Sigmoid colon (tissue), 7 donors: Measurements from ENCODE around the gene CBR3. TPM values are rescaled to one million over a fixed set of nuclear protein-coding genes. Genes with fewer than 3 reads are reported as not detected.

ENCODE experiments used
- DNase-seq: peaks from one replicate; pipeline ENCODE4 v3.0.0-alpha.2; 2019
- H3K27ac ChIP-seq, 4 donors: fragments of 200-600 bp; sonication (generic); one replicate each; pipeline ENCODE4 v1.5.1; 2016 to 2019; ENCODE audit warnings: mild to moderate bottlenecking in 1 of 4
- H3K27me3 ChIP-seq, 3 donors: fragments of 200-600 bp; sonication (generic); one replicate each; pipeline ENCODE4 v1.5.1; 2019; ENCODE audit warnings: mild to moderate bottlenecking in 1 of 3
- H3K36me3 ChIP-seq, 4 donors: fragments of 200-600 bp; sonication (generic); one replicate each; pipeline ENCODE4 v1.5.1; 2016 to 2019
- H3K4me1 ChIP-seq, 4 donors: fragments of 200-600 bp; sonication (generic); one replicate each; pipeline ENCODE4 v1.5.1; 2017 to 2019
- H3K4me3 ChIP-seq, 4 donors: fragments of 200-600 bp; sonication (generic); one replicate each; pipeline ENCODE4 v1.5.1; 2017 to 2019; ENCODE audit warnings: mild to moderate bottlenecking in 2 of 4, moderate library complexity in 1 of 4
- H3K9me3 ChIP-seq, 4 donors: fragments of 200-600 bp in 3 of 4; sonication (generic) in 3 of 4; one replicate each; pipeline versions ENCODE4 v1.5.1 to v1.6.1; 2013 to 2019
- EP300 ChIP-seq, 4 donors: sonication (generic); formaldehyde crosslinking; IDR thresholded peaks; one replicate each; pipeline ENCODE4 v1.6.1; 2017; ENCODE audit warnings: antibody characterized with exemption in 4 of 4
- POLR2A ChIP-seq, 2 donors: fragments of 450-650 bp; IDR thresholded peaks; one replicate each; pipeline ENCODE4 v1.6.1; 2016; ENCODE audit warnings: antibody characterized with exemption in 2 of 2, mild to moderate bottlenecking in 2 of 2, moderate library complexity in 2 of 2
- POLR2AphosphoS5 ChIP-seq, 4 donors: sonication (generic); formaldehyde crosslinking; IDR thresholded peaks; one replicate each; pipeline ENCODE4 v1.6.1; 2017; ENCODE audit warnings: antibody characterized with exemption in 4 of 4
- WGBS, 2 donors: extraction: QIAGEN DNeasy Blood & Tissue Kit; methylation state at CpG; one replicate each; pipeline ENCODE4 v1.1.7; 2013; 5-methylcytosine and 5-hydroxymethylcytosine counted together
- intact Hi-C: fragments of 100-400 bp; cut with DNase I; formaldehyde crosslinking; loops from one replicate; pipeline ENCODE4 v1.15.1; 2023
- polyA plus RNA-seq, 3 donors: library from polyadenylated mRNA; stranded (reverse); fragments of 200-250 nt; gene quantifications; one replicate each; pipeline ENCODE4 v1.2.3, GENCODE V29; 2013
- total RNA-seq, 4 donors: library from RNA; depleted of rRNA; stranded (reverse); fragments of >200 nt; gene quantifications; one replicate each; pipeline ENCODE4 v1.1.0, GENCODE V29; 2016
- TF ChIP-seq, protein P1 (sequence below), 4 experiments: fragments of 450-650 bp in 3 of 4; fragments of 200-600 bp in 1 of 4; IDR thresholded peaks; one replicate each; pipeline ENCODE4 v1.5.1; 2016 to 2019; ENCODE audit warnings: antibody characterized with exemption in 4 of 4, mild to moderate bottlenecking in 3 of 4, moderate library complexity in 2 of 4
- donor health status: healthy with polysubstance abuse.
- donor health status: Bipolar disorder and iron deficiency.
- donor health status: healthy.

CBR3 gene
- total and polyA plus RNA-seq, 7 donors = 2.3 to 17.8 (median 10.2) TPM

DNA sequence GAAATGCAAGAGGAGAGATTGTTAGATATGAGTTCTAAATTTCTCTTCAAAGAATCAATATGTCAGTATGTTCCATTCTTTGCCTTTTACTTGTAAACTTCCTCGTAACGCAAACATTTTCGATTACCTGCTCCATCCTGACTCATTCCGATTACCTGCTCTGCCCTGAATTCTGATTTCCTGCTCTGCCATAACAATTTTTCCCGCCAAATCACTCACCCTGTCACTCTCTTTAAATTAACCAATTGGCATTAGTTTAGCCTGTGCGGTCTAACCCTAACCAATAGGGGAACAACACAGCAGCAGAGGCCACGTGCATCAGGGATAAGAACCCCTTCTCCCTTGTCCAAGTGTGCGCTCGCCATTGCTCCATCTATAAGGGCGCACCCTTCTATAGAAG is 25.0 kb upstream of the CBR3 start:
- Histone ChIP-seq H3K4me3 (no peak overlapping the region), H3K9me3 (no peaks in the 10 kb centered on the region), H3K4me1 (peaks cover 0 to 14% (median 6%) of the 10 kb centered on the region in 4 donors), H3K27me3 (peaks cover 0 to 9% (median 1%) of the 10 kb centered on the region in 3 donors), H3K27ac (no peak overlapping the region), H3K36me3 (no peaks in the 10 kb centered on the region)
- WGBS, 2 donors = 94 to 96% methylated on average over 10 of the region's 10 CpGs
- intact Hi-C loops = loop anchor here (5.0 kb wide), 1 partner anchor 38 kb away; the partner anchor contains the start of gene CBR1
- TF ChIP-seq POLR2A (IDR thresholded peaks at IDR 0.05) = no peak
- TF ChIP-seq EP300 (IDR thresholded peaks at IDR 0.05) = no peak
- TF ChIP-seq, protein P1, sequence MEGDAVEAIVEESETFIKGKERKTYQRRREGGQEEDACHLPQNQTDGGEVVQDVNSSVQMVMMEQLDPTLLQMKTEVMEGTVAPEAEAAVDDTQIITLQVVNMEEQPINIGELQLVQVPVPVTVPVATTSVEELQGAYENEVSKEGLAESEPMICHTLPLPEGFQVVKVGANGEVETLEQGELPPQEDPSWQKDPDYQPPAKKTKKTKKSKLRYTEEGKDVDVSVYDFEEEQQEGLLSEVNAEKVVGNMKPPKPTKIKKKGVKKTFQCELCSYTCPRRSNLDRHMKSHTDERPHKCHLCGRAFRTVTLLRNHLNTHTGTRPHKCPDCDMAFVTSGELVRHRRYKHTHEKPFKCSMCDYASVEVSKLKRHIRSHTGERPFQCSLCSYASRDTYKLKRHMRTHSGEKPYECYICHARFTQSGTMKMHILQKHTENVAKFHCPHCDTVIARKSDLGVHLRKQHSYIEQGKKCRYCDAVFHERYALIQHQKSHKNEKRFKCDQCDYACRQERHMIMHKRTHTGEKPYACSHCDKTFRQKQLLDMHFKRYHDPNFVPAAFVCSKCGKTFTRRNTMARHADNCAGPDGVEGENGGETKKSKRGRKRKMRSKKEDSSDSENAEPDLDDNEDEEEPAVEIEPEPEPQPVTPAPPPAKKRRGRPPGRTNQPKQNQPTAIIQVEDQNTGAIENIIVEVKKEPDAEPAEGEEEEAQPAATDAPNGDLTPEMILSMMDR (IDR thresholded peaks at IDR 0.05) = no peak
- TF ChIP-seq POLR2AphosphoS5 (IDR thresholded peaks at IDR 0.05) = no peak
- DNase-seq = no peak

DNA sequence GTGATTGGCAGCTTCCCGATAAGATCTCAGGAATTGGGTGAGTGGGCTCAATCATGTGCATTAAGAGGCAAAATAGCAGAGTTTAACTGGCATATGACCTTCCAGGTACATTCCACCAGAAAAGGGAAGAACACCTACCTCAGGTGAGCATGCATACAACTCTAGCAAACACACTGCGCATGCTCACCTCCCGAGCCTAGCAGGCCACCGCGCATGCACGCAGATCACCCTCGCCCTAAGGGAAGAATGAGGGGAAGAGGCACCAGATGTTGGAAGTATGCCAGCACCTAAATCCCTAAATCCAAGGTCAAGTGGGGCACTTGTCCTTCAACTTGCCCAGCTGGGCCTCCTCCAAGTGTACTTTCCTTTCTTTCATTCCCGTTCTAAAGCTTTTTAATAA is 23.6 kb upstream of the CBR3 start:
- TF ChIP-seq POLR2AphosphoS5 (IDR thresholded peaks at IDR 0.05) (no peak), POLR2A (IDR thresholded peaks at IDR 0.05) (no peak), EP300 (IDR thresholded peaks at IDR 0.05) (no peak)
- TF ChIP-seq, protein P1 (IDR thresholded peaks at IDR 0.05) = no peak
- no peaks in the 10 kb centered on the region for H3K9me3 ChIP-seq
- no peak overlapping the region for H3K4me3 ChIP-seq
- H3K27me3 ChIP-seq = no peaks in the 10 kb centered on the region
- peaks cover 0 to 12% (median 6%) of the 10 kb centered on the region in 4 donors for H3K4me1 ChIP-seq
- no peak overlapping the region for H3K27ac ChIP-seq
- no peak for DNase-seq
- intact Hi-C loops = loop anchor here (5.0 kb wide), 1 partner anchor 39 kb away; the partner anchor contains the start of gene CBR1
- WGBS, 2 donors = 86 to 90% methylated on average over 8 of the region's 8 CpGs
- no peaks in the 10 kb centered on the region for H3K36me3 ChIP-seq

DNA sequence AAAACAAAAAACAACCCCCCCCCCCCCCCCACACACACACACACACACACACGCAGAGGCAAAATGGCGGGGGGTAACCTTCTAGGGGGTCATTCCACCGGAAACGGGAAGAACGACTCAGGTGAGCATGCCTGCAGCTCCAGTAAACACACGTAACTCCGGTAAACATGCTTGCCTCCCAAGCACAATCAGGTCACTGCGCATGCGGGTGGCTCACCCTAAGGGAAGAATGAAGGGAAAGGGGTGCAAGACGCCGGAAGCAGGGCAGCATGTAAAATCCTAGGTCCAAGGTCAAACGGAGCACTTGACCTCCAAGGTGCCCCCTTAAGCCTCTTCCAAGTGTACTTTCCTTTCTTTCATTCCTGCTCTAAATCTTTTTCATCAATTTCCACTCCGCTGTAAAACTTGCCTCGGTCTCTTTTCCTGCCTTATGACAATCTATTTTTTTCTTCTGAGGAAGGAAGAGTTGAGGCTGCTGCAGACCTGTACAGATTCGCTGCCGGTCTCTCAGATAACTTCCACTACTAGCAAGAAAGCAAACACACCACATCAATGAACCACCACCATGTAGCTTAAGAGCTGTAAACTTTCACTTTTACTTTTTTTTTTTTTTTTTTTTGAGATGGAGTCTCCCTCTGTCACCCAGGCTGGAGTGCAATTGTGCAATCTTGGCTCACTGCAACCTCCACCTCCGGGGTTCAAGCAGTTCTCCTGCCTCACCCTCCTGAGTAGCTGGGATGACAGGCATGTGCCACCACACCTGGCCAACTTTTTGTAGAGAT is 21.0 kb upstream of the CBR3 start:
- 8 to 29% methylated on average over 17 of the region's 17 CpGs for WGBS, 2 donors

DNA sequence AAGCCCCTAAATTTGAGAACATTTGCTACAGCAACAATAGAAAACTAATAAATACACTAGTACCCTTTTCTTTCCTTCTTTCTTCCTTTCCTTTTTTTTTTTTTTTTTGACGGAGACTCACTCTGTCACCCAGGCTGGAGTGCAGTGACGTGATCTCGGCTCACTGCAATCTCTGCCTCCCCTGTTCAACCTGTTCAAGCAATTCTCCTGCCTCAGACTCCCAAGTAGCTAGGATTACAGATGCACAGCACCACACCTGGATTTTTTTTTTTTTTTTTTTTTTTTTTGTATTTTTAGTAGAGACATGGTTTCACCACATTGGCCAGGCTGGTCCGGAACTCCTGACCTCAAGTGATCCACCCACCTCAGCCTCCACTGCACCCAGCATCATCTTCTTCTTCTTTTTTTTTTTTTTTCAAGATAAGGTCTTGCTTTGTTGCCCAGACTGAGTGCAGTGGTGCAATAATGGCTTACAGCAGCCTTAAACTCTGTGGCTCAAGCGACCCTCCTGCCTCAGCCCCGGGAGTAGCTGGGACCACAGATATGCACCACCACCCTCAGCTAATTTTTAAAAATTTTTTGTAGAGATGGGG is 19.6 kb upstream of the CBR3 start:
- intact Hi-C loops = no loop called here
- Histone ChIP-seq H3K4me1 (peaks cover 0 to 12% (median 6%) of the 10 kb centered on the region in 4 donors), H3K27ac (no peak overlapping the region), H3K27me3 (no peaks in the 10 kb centered on the region), H3K36me3 (no peaks in the 10 kb centered on the region), H3K4me3 (no peak overlapping the region), H3K9me3 (no peaks in the 10 kb centered on the region)
- no peak for DNase-seq
- WGBS, 2 donors = 85 to 89% methylated on average over 6 of the region's 6 CpGs
- TF ChIP-seq EP300 (IDR thresholded peaks at IDR 0.05) (no peak), POLR2A (IDR thresholded peaks at IDR 0.05) (no peak), POLR2AphosphoS5 (IDR thresholded peaks at IDR 0.05) (no peak)
- TF ChIP-seq, protein P1 (IDR thresholded peaks at IDR 0.05) = no peak

More for the DNA sequence above, 21.0 kb upstream of the CBR3 start:
- peak overlapping the region in 2 of 4 donors; percentile 43 to 47 for H3K4me3 ChIP-seq
- TF ChIP-seq POLR2AphosphoS5 (IDR thresholded peaks at IDR 0.05) (no peak), EP300 (IDR thresholded peaks at IDR 0.05) (no peak), POLR2A (IDR thresholded peaks at IDR 0.05) (no peak)
- TF ChIP-seq, protein P1 (IDR thresholded peaks at IDR 0.05) = no peak
- H3K4me1 ChIP-seq = peaks cover 0 to 12% (median 6%) of the 10 kb centered on the region in 4 donors
- no peaks in the 10 kb centered on the region for H3K9me3 ChIP-seq
- intact Hi-C loops = loop anchor here (2.0 to 5.0 kb wide), 2 partner anchors 42 to 53 kb away; partner anchors contain the start of genes CBR1 and SETD4
- peak overlapping the region in 1 of 4 donors; percentile 22 for H3K27ac ChIP-seq
- no peaks in the 10 kb centered on the region for H3K27me3 ChIP-seq
- no peaks in the 10 kb centered on the region for H3K36me3 ChIP-seq
- no peak for DNase-seq
